Adrenal gland (tissue), 5 donors: Measurements from ENCODE around the gene CZIB.

ENCODE experiments used
- POLR2A ChIP-seq, 2 donors: fragments of 450-650 bp; IDR thresholded peaks; one replicate each; pipeline ENCODE4 v1.6.1; 2017; ENCODE audit warnings: antibody characterized with exemption in 2 of 2, mild to moderate bottlenecking in 2 of 2, moderate library complexity in 1 of 2
- TF ChIP-seq, protein P1 (sequence below), 6 experiments: fragments of 450-650 bp in 4 of 6; fragments of 200-600 bp in 2 of 6; sonication (generic) in 1 of 6; IDR thresholded peaks; 1 replicate in 5 of 6; 2 replicates in 1 of 6; pipeline versions ENCODE4 v1.5.1 to v1.8.0; 2016 to 2021; ENCODE audit warnings: antibody characterized with exemption in 6 of 6, mild to moderate bottlenecking in 2 of 6, moderate library complexity in 1 of 6
- donor health status: DM: no; HTN: no; CAD: no.

DNA sequence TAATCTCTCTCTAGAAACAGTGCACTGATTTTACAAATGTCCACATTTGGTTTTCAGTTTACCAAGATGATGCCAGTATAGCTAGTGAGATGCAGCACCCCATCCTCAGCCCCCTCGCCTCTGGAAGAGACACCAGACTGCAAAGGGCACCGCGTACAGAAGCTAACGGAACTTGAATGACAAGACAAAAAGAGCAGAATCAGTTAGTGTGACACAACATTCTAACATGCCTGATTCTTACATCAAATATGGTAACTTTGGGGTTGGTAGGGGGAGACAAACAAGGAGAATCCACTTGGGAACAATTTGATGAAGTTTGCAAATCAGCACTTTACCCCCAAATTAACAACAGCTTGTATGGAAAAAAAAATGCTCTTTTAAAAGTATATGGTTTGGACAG lies 21.9 kb upstream of the CZIB start:
- TF ChIP-seq POLR2A (IDR thresholded peaks at IDR 0.05): no peak
- TF ChIP-seq, protein P1, sequence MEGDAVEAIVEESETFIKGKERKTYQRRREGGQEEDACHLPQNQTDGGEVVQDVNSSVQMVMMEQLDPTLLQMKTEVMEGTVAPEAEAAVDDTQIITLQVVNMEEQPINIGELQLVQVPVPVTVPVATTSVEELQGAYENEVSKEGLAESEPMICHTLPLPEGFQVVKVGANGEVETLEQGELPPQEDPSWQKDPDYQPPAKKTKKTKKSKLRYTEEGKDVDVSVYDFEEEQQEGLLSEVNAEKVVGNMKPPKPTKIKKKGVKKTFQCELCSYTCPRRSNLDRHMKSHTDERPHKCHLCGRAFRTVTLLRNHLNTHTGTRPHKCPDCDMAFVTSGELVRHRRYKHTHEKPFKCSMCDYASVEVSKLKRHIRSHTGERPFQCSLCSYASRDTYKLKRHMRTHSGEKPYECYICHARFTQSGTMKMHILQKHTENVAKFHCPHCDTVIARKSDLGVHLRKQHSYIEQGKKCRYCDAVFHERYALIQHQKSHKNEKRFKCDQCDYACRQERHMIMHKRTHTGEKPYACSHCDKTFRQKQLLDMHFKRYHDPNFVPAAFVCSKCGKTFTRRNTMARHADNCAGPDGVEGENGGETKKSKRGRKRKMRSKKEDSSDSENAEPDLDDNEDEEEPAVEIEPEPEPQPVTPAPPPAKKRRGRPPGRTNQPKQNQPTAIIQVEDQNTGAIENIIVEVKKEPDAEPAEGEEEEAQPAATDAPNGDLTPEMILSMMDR (IDR thresholded peaks at IDR 0.05): no peak
